Astrocyte of the cerebellum (primary cell): ENCODE results near the gene CACNA2D1.

Source experiments
- DNase-seq: peaks from one replicate; pipeline ENCODE4 v3.0.0-alpha.2; 2011; ENCODE audit warnings: low read depth
- H3K4me3 ChIP-seq: 2 replicates; pipeline ENCODE4 v1.5.1; 2011; ENCODE audit warnings: mild to moderate bottlenecking, low read depth, low read length, moderate library complexity
- CTCF ChIP-seq: IDR thresholded peaks from 2 replicates; pipeline ENCODE4 v1.5.1; 2012; ENCODE audit warnings: low read length, low read depth, moderate library complexity, mild to moderate bottlenecking; ENCODE audit errors: missing control alignments
- in situ Hi-C: cut with HindIII; loops from 2 replicates; pipeline ENCODE4 v1.10.0; 2017; ENCODE audit warnings: low sequenced_read_pairs

The CACNA2D1 gene

GRCh38 chr7:82468435-82468834 is 24.9 kb upstream of the CACNA2D1 start:
- in situ Hi-C loops = no loop called here
- no peak overlapping the region for H3K4me3 ChIP-seq
- DNase-seq = no peak

GRCh38 chr7:82467020-82467419 is 23.4 kb upstream of the CACNA2D1 start:
- no peak for TF ChIP-seq CTCF
- no peak for DNase-seq
- in situ Hi-C loops = no loop called here
- no peak overlapping the region for H3K4me3 ChIP-seq

More at GRCh38 chr7:82468435-82468834, 24.9 kb upstream of the CACNA2D1 start:
- no peak for TF ChIP-seq CTCF

GRCh38 chr7:82464372-82464771 is 20.8 kb upstream of the CACNA2D1 start:
- in situ Hi-C loops = no loop called here
- no peak for DNase-seq
- TF ChIP-seq CTCF = no peak
- H3K4me3 ChIP-seq = no peak overlapping the region

DNA sequence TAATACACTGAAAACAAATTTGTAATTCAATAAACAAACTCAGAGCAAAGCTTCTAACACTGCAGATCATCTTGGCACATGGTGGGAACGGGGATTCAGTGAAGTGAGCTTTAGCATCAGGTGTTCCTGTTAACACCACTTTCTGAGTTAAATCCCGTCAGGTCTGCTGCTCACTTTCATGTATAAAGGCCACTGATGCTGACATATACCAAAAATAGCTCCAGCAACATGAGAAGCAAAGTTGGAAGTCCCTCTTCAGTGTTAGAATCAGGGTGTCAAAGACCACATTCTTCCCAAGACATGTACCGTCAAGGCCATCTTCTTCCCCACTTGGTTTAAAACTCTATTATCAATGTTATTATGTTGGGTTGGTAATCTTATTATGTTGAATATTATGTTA is 11.7 kb upstream of the CACNA2D1 start:
- in situ Hi-C loops = no loop called here
- TF ChIP-seq CTCF = no peak
- no peak for DNase-seq
- no peak overlapping the region for H3K4me3 ChIP-seq

DNA sequence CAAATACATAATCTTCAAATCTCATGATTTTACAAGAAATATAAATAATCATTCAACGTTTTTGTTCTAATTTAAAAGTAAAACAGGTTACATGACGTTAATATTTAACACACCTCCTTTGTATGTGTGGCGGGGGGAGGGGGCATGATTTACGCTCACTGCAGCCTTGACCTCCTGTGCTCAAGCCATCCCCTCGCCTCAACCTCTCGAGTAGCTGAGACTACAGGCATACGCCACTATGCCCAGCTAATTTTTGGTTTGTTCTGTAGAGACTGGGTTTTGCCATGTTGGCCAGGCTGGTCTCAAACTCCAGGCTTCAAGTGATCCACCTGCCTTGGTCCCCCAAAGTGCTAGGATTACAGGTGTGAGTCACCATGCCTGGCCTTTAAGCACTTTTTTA is 7.2 kb upstream of the CACNA2D1 start:
- no peak for DNase-seq
- in situ Hi-C loops = no loop called here
- no peak for TF ChIP-seq CTCF
- H3K4me3 ChIP-seq = no peak overlapping the region

GRCh38 chr7:82449910-82450309 is 6.3 kb upstream of the CACNA2D1 start:
- no peak for TF ChIP-seq CTCF
- in situ Hi-C loops = no loop called here
- H3K4me3 ChIP-seq = no peak overlapping the region
- DNase-seq = no peak

DNA sequence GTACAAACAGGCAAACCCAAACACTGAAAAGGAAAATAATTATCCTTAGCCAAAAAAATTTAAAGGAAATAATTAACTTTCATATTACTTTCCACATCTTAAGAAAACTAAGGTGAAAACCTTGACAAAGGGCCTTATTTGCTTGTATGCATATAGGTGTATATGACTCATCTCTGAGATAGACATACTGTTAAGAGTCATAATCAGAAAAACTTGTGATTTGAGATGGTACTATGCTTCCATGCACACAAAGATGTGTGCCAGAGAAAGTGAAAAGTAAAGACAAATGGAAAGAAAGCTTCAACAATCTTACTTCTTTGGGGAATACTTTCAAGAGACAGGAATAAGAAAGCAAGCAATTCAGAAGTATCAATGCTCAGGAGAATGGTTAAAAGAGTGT is 3.3 kb upstream of the CACNA2D1 start:
- no peak overlapping the region for H3K4me3 ChIP-seq
- in situ Hi-C loops = no loop called here
- TF ChIP-seq CTCF = no peak
- DNase-seq = no peak
